ENCODE data around the gene CRIP2. TPM values are rescaled to one million over a fixed set of nuclear protein-coding genes. Genes with fewer than 3 reads are reported as not detected.

CRIP2 gene
- total RNA-seq, 4 donors from 2014 or later = 63.4 to 177 (median 122) TPM

GRCh38 chr14:105485739-105486162 lies 11.1 kb downstream of the CRIP2 start:
- ATAC-seq (ENCODE audit: low FRiP score) (no peak), DNase-seq (ENCODE audit: low spot score) (no peak)
- TF ChIP-seq CTCF (IDR thresholded peaks at IDR 0.05) = no peak

- ATAC-seq (ENCODE audit: low FRiP score) (no peak), DNase-seq (ENCODE audit: low spot score) (no peak)
- no peak for TF ChIP-seq CTCF (IDR thresholded peaks at IDR 0.05)
These were observed 11.7 kb downstream of the CRIP2 start, which contains the start of gene CRIP1 for GRCh38 chr14:105486163-105486973. CRIP1 (plus strand) TSS chr14:105486886; CDS start chr14:105487260, 374 bp downstream.

- no peak for TF ChIP-seq CTCF (IDR thresholded peaks at IDR 0.05)
- no peak for DNase-seq (ENCODE audit: low spot score)
These were observed 12.4 kb downstream of the CRIP2 start for GRCh38 chr14:105486974-105487448.

GRCh38 chr14:105487449-105487985 lies 12.9 kb downstream of the CRIP2 start:
- ATAC-seq (ENCODE audit: low FRiP score) = no peak
- no peak for TF ChIP-seq CTCF (IDR thresholded peaks at IDR 0.05)
- no peak for DNase-seq (ENCODE audit: low spot score)

More at GRCh38 chr14:105486974-105487448, 12.4 kb downstream of the CRIP2 start:
- ATAC-seq (ENCODE audit: low FRiP score) = no peak

GRCh38 chr14:105487986-105488777 lies 13.6 kb downstream of the CRIP2 start:
- ATAC-seq (ENCODE audit: low FRiP score) (no peak), DNase-seq (ENCODE audit: low spot score) (no peak)
- no peak for TF ChIP-seq CTCF (IDR thresholded peaks at IDR 0.05)

- no peak for TF ChIP-seq CTCF (IDR thresholded peaks at IDR 0.05)
- ATAC-seq (ENCODE audit: low FRiP score) (no peak), DNase-seq (ENCODE audit: low spot score) (no peak)
These were observed 14.3 kb downstream of the CRIP2 start for GRCh38 chr14:105488781-105489541.
